Measurements from ENCODE around the gene MIA2.

DNA sequence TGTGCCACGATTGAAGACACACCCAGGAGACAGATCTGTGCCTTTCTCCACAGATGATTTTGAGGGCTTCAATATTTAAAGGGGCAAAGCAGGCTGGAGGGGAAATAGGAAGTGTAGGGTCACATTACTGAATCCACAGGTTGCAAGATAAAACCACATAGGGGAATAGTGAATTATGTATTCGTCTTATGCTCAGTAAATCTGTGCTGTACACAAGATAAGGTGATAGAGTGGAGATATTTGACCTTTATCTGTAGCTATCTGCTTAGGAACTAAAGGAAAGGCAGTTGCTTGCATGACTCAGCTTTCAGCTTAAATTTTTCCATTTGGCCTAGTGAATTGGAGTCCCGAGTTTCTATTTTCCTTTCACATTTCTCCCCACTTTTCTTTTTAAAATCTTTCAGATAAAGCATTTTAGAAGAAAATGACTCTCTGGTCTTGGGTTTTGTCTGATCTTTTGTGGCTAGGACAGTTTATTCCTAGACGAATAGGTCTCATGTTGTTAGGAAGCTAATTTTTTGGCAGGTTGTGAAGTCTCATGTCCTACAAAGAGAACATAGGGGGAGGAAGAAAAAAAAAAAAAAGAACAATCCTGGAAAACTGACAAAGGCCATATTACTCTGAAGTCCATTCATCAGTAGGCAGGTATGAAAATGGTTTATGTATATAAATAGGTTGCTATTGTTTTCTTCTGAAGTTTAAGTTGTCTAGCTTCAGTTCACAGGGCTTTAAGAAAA lies 143.1 kb downstream of the MIA2 start:
- TF ChIP-seq EZH2phosphoT487 (IDR thresholded peaks at IDR 0.05; ENCODE audit: unreplicated experiment) (no peak), CREB1 (CRISPR knock-in tag; IDR thresholded peaks at IDR 0.05; ENCODE audit: low read depth) (no peak), STAT1 (IDR thresholded peaks at IDR 0.05; ENCODE audit: unreplicated experiment) (no peak)
- TF ChIP-seq, protein P1, sequence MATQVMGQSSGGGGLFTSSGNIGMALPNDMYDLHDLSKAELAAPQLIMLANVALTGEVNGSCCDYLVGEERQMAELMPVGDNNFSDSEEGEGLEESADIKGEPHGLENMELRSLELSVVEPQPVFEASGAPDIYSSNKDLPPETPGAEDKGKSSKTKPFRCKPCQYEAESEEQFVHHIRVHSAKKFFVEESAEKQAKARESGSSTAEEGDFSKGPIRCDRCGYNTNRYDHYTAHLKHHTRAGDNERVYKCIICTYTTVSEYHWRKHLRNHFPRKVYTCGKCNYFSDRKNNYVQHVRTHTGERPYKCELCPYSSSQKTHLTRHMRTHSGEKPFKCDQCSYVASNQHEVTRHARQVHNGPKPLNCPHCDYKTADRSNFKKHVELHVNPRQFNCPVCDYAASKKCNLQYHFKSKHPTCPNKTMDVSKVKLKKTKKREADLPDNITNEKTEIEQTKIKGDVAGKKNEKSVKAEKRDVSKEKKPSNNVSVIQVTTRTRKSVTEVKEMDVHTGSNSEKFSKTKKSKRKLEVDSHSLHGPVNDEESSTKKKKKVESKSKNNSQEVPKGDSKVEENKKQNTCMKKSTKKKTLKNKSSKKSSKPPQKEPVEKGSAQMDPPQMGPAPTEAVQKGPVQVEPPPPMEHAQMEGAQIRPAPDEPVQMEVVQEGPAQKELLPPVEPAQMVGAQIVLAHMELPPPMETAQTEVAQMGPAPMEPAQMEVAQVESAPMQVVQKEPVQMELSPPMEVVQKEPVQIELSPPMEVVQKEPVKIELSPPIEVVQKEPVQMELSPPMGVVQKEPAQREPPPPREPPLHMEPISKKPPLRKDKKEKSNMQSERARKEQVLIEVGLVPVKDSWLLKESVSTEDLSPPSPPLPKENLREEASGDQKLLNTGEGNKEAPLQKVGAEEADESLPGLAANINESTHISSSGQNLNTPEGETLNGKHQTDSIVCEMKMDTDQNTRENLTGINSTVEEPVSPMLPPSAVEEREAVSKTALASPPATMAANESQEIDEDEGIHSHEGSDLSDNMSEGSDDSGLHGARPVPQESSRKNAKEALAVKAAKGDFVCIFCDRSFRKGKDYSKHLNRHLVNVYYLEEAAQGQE (IDR thresholded peaks at IDR 0.05; ENCODE audit: unreplicated experiment) = no peak
- TF ChIP-seq, protein P2, sequence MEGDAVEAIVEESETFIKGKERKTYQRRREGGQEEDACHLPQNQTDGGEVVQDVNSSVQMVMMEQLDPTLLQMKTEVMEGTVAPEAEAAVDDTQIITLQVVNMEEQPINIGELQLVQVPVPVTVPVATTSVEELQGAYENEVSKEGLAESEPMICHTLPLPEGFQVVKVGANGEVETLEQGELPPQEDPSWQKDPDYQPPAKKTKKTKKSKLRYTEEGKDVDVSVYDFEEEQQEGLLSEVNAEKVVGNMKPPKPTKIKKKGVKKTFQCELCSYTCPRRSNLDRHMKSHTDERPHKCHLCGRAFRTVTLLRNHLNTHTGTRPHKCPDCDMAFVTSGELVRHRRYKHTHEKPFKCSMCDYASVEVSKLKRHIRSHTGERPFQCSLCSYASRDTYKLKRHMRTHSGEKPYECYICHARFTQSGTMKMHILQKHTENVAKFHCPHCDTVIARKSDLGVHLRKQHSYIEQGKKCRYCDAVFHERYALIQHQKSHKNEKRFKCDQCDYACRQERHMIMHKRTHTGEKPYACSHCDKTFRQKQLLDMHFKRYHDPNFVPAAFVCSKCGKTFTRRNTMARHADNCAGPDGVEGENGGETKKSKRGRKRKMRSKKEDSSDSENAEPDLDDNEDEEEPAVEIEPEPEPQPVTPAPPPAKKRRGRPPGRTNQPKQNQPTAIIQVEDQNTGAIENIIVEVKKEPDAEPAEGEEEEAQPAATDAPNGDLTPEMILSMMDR (conservative IDR thresholded peaks at IDR 0.05; ENCODE audit: low read depth in 2 of 2) = no peak
